Stomach (tissue), 9 donors: Measurements from ENCODE around the gene RMC1. TPM values are rescaled to one million over a fixed set of nuclear protein-coding genes. Genes with fewer than 3 reads are reported as not detected.

Experiments
- DNase-seq, 2 donors: peaks; one replicate each; pipeline versions ENCODE4 v3.0.0 to v3.0.0-alpha.2; 2013 to 2019
- H3K27ac ChIP-seq, 5 donors: fragments of 200-600 bp in 4 of 5; sonication (generic) in 4 of 5; one replicate each; pipeline ENCODE4 v1.5.1; 2013 to 2019; ENCODE audit warnings: mild to moderate bottlenecking in 1 of 5, moderate library complexity in 1 of 5
- H3K27me3 ChIP-seq, 3 donors: fragments of 200-600 bp; sonication (generic); one replicate each; pipeline ENCODE4 v1.5.1; 2017 to 2019; ENCODE audit warnings: mixed run types in 1 of 3
- H3K36me3 ChIP-seq, 4 donors: fragments of 200-600 bp; sonication (generic); 1 replicate in 3 of 4; 2 replicates in 1 of 4; pipeline ENCODE4 v1.5.1; 2016 to 2019
- H3K4me1 ChIP-seq, 4 donors: fragments of 200-600 bp; sonication (generic); one replicate each; pipeline ENCODE4 v1.5.1; 2016 to 2019
- H3K4me3 ChIP-seq, 4 donors: fragments of 200-600 bp; sonication (generic) in 3 of 4; one replicate each; pipeline ENCODE4 v1.5.1; 2016 to 2019; ENCODE audit warnings: mild to moderate bottlenecking in 1 of 4
- H3K9me3 ChIP-seq, 4 donors: fragments of 200-600 bp; sonication (generic); one replicate each; pipeline ENCODE4 v1.5.1; 2016 to 2019
- CTCF ChIP-seq, 7 experiments: fragments of 450-650 bp in 4 of 7; fragments of 200-600 bp in 3 of 7; sonication (generic) in 3 of 7; IDR thresholded peaks; one replicate each; pipeline ENCODE4 v1.5.1; 2016 to 2019; ENCODE audit warnings: antibody characterized with exemption in 7 of 7, control low read depth in 2 of 7, mild to moderate bottlenecking in 1 of 7
- EP300 ChIP-seq: sonication (generic); formaldehyde crosslinking; IDR thresholded peaks from one replicate; pipeline ENCODE4 v1.6.1; 2017; ENCODE audit warnings: antibody characterized with exemption
- POLR2A ChIP-seq, 4 donors: fragments of 450-650 bp; IDR thresholded peaks; one replicate each; pipeline ENCODE4 v1.6.1; 2016; ENCODE audit warnings: antibody characterized with exemption in 4 of 4, control low read depth in 2 of 4, mild to moderate bottlenecking in 1 of 4, moderate library complexity in 1 of 4
- POLR2AphosphoS5 ChIP-seq, 3 donors: sonication (generic); formaldehyde crosslinking; IDR thresholded peaks; one replicate each; pipeline ENCODE4 v1.6.1; 2016; ENCODE audit warnings: antibody characterized with exemption in 3 of 3
- WGBS, 5 donors: extraction: QIAGEN DNeasy Blood & Tissue Kit in 3 of 5; methylation state at CpG; one replicate each; pipeline versions ENCODE4 v1.1.5 to v1.1.7; 2013 to 2018; 5-methylcytosine and 5-hydroxymethylcytosine counted together
- intact Hi-C: fragments of 100-400 bp; cut with DNase I; formaldehyde crosslinking; loops from one replicate; pipeline ENCODE4 v1.15.1; 2023; ENCODE audit warnings: low total_unique reads
- polyA plus RNA-seq, 3 donors: library from polyadenylated mRNA; stranded (reverse); fragments of 200-250 nt; gene quantifications; one replicate each; pipeline ENCODE4 v1.2.3, GENCODE V29; 2013
- total RNA-seq, 5 donors: library from RNA; depleted of rRNA; stranded (reverse); fragments of >200 nt; gene quantifications; one replicate each; pipeline versions ENCODE4 v1.1.0 to v1.2.3, GENCODE V29; 2014 to 2016
- donor health status: healthy with polysubstance abuse.
- donor health status: Bipolar disorder and iron deficiency.
- donor health status: healthy.

The RMC1 gene
- total and polyA plus RNA-seq, 8 donors, result 0.87 to 41.2 (median 31.6) TPM

- H3K9me3 ChIP-seq, result no peaks in the 10 kb centered on the region
- intact Hi-C loops, result no loop called here
- 58 to 85% (median 77%) methylated on average over 1 of the region's 1 CpG for WGBS, 5 donors
- DNase-seq, result peak in 1 of 2 donors; percentile 56
- peaks cover 0 to 14% (median 5%) of the 10 kb centered on the region in 4 donors for H3K4me1 ChIP-seq
- no peak overlapping the region for H3K27ac ChIP-seq
- H3K27me3 ChIP-seq, result no peaks in the 10 kb centered on the region
- no peak overlapping the region for H3K4me3 ChIP-seq
- no peaks in the 10 kb centered on the region for H3K36me3 ChIP-seq
- TF ChIP-seq POLR2A (IDR thresholded peaks at IDR 0.05) (no peak), POLR2AphosphoS5 (IDR thresholded peaks at IDR 0.05) (no peak), CTCF (IDR thresholded peaks at IDR 0.05) (no peak), EP300 (no peak)
Observed at GRCh38 chr18:23494992-23495391, 8.3 kb upstream of the RMC1 start.

- H3K4me1 ChIP-seq, result peaks cover 0 to 14% (median 5%) of the 10 kb centered on the region in 4 donors
- TF ChIP-seq POLR2A (IDR thresholded peaks at IDR 0.05) (no peak), CTCF (IDR thresholded peaks at IDR 0.05) (no peak), POLR2AphosphoS5 (IDR thresholded peaks at IDR 0.05) (no peak), EP300 (no peak)
- WGBS, 5 donors, result 66 to 80% (median 77%) methylated on average over 12 of the region's 12 CpGs
- no peaks in the 10 kb centered on the region for H3K9me3 ChIP-seq
- no peaks in the 10 kb centered on the region for H3K27me3 ChIP-seq
- no peak overlapping the region for H3K4me3 ChIP-seq
- intact Hi-C loops, result no loop called here
- H3K36me3 ChIP-seq, result no peaks in the 10 kb centered on the region
- no peak for DNase-seq
- no peak overlapping the region for H3K27ac ChIP-seq
Observed at GRCh38 chr18:23495723-23496440, 7.4 kb upstream of the RMC1 start.

- Histone ChIP-seq H3K36me3 (no peaks in the 10 kb centered on the region), H3K4me3 (no peak overlapping the region), H3K27ac (no peak overlapping the region), H3K4me1 (peaks cover 0 to 23% (median 14%) of the 10 kb centered on the region in 4 donors), H3K9me3 (no peaks in the 10 kb centered on the region), H3K27me3 (no peaks in the 10 kb centered on the region)
- intact Hi-C loops, result no loop called here
- WGBS, 5 donors, result 75 to 91% (median 88%) methylated on average over 2 of the region's 2 CpGs
- no peak for TF ChIP-seq CTCF (IDR thresholded peaks at IDR 0.05)
- TF ChIP-seq EP300, result no peak
- TF ChIP-seq POLR2A (IDR thresholded peaks at IDR 0.05), result no peak
- TF ChIP-seq POLR2AphosphoS5 (IDR thresholded peaks at IDR 0.05), result no peak
- no peak for DNase-seq
Observed at GRCh38 chr18:23498117-23498516, 5.2 kb upstream of the RMC1 start.

- DNase-seq, result peak; percentile 76 to 84
- Histone ChIP-seq H3K27ac (no peak overlapping the region), H3K36me3 (no peaks in the 10 kb centered on the region), H3K27me3 (no peaks in the 10 kb centered on the region), H3K4me1 (peaks cover 0 to 23% (median 14%) of the 10 kb centered on the region in 4 donors), H3K4me3 (no peak overlapping the region), H3K9me3 (no peaks in the 10 kb centered on the region)
- 20 to 26% (median 23%) methylated on average over 5 of the region's 5 CpGs for WGBS, 5 donors
- intact Hi-C loops, result no loop called here
- TF ChIP-seq POLR2A (IDR thresholded peaks at IDR 0.05) (no peak), POLR2AphosphoS5 (IDR thresholded peaks at IDR 0.05) (no peak), EP300 (no peak), CTCF (IDR thresholded peaks at IDR 0.05) (peak in 5 of 7 experiments; percentile 5 to 77 (median 62))
Observed at GRCh38 chr18:23498877-23499276, 4.4 kb upstream of the RMC1 start.
